NCI-H2081 (cell line): ENCODE measurements around the gene MOK.

ENCODE experiments used
- DNase-seq, 2 experiments: peaks; one replicate each; lab custom pipeline; 2025; lab: John Stamatoyannopoulos, UW

The MOK gene

DNA sequence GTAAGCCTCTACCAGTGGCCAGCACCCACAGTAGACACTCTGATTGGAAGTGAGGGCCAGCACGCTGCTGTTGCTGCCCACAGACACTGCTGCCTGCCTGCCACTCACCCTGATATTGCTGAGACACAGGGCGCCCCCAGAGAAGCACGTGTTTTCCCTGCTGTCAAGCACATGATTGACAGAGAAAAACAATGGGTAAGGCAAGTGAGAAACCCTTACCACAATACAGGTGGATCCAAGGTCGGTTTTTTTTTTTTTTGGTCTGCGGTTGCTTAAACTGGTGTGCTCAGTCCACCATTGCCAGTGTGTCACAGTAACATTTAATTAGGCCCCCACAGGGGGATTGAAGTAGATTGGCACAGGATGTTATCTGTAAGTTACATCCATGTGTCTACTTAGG, 99.4 kb downstream of the MOK start:
- no peak for DNase-seq

DNA sequence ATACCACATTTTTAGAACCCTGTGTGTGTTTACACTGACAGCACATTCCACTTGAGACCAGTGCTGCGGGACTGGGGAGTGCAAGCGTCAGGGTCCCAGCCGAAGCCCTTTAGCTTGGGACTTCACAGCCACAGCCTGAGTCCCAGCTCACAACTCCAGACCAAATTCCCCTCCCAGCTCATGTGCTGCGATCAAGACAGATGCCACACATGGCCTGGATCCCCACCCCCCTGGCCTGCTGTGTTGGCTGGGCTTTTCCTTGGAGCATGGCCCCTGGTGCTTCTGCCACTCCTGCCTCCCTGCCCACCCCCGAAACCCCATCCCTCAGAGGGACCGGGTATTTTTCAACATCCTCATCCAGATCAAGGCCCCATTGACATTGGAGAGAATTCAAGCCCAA, 101.6 kb downstream of the MOK start:
- no peak for DNase-seq

DNA sequence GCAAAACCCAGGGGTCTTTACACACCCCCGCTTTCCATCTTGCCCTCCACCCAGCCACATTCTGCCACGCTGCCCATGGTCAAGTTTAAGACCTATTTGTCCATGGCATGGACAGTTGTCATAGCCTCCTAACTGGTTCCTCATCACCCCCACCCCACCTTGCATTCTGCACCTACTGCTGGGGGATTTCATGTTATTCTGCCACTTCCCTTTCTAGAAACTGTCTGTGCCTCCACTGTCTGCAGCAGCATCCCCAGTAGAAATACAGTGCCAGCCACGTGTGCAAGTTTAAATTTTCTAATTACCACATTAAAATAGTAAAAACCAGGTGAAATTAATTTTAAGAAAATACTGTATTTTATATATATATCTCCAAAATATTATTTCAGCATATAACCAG, 102.0 kb downstream of the MOK start:
- no peak for DNase-seq

DNA sequence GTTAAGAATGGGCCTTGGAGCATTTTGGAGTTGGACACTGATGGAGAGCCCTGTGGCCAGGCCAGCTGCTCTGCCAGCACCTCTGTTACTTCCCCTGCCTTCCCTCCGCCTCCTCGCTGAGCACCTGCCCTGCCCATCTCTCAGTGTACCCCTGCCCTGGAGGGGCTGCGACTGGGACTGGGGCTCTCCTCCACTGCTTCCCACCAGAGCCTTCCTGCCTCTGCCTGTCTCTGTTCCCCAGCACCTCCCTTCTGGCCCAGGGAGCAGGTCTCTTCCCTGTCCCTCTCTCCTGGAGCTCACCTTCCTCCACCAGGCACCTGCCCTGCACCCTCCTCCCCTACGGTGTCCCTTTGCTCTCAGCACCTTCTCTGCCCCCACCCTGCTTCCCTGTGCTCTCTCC, 103.2 kb downstream of the MOK start:
- DNase-seq: no peak

DNA sequence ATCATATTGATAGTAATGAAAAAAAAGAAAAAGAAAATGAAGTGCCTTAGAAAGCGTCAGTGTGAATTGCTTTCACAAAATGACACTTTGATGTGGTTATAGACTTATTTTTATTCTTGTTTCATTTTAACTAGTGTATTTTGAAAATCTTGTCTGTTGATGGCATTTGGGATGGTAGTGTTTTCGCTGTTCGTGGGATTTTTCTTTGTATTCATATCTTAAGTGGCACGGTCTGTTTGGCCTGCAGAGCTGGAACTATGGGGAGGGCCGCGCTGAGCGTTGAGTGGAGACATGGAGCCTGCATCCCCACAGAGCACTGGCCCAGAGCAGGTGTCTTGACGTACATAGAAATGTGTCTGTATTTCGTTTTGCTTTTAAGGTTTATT, 103.6 kb downstream of the MOK start:
- no peak for DNase-seq

DNA sequence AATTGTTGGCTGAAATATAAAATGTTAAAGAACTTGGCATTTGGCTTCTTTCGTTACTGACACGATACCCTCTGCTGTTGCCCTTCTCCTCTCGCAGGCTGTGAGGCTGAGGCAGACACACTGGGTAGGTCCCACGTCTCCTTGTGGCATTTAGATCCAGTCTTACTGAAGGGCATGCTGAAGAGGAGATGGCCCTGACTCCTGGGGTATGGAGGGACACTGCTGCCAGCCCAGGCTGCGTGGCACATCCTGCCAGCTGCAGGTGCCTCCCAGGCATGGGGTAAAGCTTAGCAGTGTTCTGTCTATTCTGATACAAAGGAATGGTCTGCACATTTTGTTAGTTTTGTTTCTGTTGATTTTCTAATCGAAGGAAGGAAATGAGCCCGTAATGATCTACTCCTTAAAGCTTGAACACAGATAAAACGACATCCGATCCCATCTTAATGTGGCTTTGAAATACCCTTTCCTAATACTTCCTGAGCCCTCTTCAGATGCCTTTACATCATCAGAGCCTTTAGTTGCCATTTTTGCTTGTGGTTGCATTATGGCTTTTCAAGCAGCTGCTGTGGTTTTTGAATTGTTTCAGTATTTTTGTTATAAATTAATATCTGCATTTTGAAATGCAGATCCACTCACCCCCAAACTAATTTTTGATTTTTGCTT, 104.1 kb downstream of the MOK start:
- no peak for DNase-seq

DNA sequence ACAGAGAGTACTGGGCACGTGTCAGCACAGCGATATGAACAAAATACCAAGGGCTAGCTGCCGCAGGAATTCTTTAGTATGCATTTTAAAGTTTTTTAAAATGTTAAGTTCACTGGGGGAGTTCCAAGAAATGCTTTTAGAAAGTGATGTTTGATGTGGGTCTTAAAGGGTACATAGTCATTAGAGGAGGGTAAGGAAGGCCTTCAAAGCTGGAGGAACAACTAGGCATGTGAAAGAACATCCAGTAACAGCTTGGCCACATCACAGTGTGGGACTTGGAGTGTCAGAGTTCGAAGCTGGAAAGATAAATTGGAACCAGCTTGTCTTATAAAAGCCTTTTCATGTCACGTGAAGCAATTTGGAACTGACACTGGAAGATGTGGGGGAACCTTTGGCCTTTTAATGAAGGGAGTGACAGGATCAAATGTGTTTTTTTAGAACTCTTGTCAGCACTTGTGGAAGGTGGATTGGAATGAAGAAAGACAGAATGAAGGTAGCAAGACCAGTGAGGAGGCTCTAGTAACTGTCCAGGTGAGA, 107.6 kb downstream of the MOK start:
- DNase-seq: no peak

DNA sequence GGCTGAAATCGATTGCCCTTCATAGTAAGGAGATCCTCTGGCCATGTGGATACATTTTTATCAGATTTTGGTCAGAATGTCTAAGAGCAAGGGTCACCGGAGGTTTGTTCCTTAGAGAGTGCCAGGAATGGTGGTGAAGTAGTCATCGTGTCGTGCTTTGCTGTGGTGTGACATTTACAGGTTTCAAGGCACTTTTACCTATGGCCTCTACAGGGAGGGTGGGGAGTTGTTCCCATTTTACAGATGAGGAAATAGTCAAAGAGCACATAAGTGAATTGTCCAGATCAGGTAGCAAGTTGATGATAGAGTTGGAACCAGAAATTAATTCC, 108.1 kb downstream of the MOK start:
- no peak for DNase-seq

DNA sequence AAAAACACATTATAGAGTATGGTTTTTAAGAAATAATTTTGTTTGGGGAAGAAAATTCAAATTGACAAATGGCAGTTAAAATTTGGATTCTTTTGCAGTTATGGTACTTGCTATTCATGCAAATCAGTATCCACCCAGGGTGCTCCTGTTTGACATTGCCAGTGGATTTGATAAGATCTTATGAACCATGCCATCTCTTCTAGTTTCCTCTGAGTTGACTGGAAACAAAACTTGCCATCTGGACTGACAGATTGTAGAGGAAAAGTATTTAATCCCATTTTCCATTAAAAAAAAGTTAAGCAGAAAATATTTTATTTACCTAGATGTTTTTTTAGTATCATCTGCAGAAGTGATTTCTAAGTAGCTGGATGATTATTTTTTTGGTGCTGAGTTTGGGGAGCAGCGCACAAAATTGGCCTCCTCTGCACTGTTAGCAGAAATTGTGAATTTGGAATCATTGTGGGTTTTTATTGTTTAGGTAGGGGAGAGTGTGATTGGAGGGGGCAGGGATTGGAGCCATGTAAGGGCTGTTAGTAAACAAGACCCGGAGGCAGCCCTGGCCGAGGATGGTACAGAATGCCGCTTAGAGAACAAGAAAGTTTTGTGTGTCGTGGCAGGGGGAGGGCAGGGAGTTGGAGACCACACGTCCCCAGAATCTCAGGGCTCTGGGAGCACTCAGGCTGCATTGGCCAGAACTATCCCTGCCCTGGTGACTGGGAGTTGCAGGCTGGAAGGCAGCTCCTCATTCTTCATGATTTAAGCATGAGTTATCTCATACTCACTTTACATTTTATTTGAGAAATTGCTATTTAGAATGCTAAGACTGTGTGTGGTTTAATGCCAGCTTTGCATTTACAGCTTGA, 108.7 kb downstream of the MOK start:
- DNase-seq: no peak

DNA sequence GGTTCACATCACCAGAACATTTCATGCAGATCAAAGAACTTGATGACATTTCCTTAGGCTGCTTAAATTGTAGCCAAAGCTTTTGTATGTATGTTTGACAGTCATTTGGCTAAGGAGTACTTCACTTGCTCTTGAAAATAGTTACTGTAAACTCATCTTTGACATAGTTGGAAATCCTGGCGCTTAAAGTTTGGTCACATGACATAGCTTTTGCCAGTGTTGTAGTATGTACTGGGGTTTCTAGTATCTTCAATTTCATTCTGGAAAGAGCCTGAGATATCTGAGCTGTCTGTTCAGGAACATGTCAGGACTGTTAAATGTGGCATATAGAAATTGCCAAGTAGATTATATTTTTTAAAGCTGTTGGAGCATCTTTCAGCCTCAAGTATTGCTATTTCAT, 109.5 kb downstream of the MOK start:
- DNase-seq: no peak

DNA sequence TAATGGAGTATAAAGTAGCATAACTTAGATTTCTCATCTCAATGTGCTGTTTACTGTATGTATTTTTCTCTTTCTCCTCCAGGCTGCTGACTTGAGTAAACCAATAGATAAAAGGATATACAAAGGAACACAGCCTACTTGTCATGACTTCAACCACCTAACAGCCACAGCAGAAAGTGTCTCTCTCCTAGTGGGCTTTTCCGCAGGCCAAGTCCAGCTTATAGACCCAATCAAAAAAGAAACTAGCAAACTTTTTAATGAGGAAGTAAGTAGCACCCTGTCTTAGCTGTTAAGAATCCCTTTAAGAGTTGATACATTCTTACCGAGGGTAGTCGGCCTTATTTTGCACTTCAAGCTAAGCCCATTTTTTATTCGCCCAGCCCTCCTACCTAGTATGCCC, 110.1 kb downstream of the MOK start:
- DNase-seq: no peak

DNA sequence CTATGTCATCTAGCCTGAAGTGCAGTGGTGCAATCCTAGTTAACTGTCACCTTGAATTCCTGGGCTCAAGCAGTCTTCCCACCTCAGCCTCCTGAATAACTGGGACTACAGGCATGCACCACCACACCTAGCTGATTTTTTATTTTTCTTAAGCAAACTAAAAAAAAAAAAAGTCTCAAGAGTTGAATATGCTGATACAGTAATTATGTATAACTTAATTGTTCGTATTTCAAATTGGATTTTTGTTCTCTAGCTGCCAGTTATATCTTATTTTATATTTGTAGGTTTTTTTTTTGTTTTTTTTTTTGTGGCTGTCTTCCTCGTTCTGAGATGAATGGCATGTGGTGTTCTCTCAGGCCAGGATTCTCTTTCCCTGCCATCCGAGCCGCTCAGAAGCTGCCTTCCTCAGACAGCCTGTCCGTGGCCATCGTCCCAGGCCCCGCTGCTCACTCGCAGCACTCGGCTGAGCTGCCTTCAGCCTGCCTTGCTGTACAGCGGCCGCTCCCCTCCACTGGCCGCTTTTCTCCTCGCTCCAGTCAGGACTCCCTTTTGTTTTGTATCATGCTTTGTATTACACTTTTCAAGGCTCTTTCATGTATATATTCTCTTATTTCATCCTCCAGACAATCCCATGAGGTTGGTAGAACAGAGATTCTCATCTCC, 112.0 kb downstream of the MOK start:
- no peak for DNase-seq

DNA sequence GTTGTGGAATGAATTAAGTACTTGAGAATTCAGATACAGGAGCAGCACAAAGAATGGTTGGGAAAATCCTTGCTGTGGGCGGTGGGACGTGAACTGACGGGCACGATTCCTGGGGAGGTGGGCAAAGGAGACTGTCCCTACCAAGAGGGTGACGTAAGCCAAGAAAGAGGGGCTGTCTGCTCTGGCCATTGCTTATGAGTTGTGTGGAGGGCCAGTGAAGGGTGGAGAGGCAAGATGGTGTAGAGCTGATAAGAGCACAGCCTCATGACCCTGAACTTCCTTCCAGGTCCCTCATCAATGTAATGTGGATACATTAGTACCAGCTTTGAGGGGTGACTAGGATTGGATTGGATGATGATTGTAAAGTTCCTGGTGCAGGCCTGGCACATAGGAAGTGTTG, 115.1 kb downstream of the MOK start:
- no peak for DNase-seq

DNA sequence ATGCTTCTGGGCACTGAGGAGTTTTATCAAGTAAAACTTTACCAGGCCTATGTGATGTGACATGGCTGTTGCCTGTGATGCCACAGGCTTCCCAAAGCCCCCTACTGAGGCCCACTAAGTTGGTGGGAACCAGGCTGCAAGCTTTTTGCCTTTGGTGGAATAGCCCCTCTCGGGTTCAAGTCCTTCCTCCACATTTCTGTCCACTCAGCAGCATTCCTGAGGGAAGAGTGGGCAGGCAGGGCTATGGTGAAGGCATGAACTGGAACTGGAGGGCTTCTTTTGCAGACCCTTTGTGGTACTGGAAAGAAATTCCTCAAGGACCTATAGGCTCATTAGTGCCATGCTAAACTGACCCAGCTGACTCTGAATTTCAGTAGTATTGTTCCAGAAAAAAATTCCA, 116.8 kb downstream of the MOK start:
- DNase-seq: no peak

DNA sequence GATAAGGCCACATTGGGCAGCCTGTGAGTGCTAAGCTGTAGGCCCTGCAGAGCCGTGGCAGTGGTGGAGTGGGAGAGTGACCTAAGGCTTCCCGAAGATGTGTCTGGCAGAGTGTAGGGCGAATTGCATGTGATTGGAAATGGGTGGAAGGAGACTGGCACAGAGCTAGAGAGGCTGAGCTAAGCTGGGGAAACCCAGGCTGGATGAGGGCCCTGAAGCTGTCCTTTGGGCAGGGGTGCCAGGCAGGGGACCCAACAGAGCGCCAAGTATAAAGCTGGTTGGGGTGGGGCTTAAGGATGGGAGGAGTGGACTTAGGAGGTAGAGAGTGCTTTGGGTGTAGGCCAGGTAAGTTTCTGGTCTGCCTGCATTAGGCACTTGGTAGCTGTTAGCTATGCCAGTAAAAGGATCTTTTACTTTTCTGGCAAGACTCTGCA, 117.4 kb downstream of the MOK start:
- DNase-seq: no peak

DNA sequence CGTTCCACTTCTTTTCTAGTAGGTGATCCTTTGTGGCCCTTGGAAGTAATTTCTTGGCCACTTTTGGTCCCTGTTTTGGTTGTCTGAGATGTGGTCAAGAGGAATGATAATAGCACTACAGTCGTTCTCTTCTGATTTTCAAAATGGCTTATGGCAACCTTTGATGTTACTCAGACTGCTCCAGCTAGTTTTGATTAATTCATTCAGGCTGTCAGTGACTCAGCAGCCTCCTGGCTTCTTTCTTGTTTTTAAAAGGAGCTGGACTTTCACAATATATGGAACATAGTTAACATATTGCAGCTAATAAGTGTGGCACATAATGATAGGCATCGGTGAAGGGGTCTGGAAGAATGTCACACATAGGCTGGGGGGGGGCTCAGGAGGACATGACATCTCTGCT, 117.9 kb downstream of the MOK start:
- no peak for DNase-seq

DNA sequence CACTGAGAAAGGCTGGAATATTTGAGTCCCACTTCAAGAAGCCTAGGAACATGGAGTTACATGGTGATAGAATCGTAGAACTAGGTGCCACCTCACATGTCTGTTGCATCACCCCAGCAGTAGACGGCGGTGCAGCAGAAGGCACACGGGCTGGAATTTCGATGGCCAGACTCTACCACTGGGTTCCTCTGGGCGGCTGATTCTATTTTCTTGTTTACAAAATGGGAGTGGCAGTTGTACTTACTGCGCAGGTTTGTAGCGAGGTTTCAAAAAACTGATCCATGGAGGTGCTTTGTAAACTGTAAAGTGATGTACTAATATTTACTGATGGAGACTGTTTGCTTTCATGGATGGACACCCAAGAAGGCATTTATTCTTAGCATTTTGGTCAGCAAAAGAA, 119.6 kb downstream of the MOK start:
- DNase-seq: no peak

DNA sequence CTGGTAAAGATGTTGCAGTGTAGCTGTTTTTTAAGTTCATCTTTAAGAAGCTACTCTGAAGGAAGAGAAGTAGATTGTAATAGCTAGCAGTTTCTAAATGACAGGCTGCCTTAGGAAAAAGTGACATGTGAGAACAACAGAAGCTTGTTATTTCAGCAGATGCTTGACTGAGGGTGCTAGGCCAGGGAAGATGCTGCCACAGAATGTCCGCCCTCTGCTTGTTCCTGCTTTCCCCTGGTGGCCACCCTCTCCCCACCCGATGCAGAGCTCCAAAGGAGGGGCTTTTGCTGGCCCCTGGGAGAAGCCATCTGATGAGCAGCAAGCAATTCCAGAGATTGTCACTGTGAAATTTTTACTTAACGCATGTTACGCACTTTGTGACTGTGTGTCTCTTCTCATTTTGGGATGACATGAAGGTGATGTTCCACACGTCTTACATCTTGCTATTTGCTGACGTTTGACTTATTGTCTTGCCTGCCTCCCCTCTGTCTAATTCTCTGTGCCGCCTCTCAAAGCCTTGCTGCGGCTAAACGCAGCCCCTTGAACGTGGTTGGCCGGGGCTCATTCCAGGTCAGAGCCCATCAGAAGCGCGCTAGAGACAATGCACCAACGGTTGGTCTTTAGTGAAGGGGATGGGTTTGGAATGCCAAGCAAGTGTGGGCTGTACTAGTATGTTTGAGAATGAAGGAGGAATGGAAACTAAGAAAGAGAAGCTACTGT, 120.5 kb downstream of the MOK start:
- DNase-seq: no peak

DNA sequence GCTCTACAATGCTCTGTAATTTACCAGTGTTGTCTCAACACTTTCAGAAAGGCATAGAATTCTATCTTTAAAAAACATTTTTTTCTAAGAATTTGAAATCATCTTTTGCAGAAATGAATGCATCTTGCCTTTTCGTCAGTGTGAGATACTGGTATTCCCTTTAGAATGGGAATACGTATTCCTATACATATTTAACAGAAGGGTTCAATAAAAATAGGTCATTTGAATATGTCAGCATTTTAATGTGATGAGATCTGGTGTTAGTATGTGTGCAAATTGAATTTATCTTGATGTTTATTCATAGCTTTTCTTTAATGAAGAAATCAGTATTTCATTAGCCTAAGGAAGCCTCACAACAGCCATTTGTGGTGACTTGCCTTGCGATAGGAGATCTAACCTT, 121.1 kb downstream of the MOK start:
- no peak for DNase-seq

DNA sequence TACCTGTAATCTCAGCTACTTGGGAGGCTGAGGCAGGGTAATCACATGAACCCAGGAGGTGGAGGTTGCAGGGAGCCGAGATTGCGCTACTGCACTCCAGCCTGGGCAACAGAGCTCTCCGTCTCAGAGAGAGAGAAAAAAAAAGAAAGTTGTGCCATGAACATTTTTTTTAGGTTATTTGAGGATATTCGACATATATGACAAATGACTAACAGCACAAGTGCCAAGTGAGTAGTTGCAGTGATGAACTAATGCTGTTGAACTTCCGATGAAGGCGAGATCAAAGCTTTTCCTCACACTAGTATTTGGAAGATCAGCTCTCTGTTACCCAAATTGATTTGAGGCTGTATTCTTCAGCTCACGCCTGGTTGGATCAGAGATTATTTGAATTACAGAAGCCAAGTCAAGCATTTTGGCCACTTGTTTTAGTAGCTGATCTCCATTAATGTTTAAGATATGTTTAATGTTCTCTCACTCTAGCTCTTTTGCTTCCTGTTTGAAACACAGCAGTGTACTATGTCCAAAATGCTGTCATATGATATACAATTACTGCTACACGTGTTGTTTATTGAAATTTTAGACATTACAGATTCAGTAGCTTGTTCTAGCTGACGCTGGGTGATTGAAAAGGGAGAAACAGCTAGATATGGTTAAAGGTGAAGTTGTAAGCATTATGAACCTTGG, 121.9 kb downstream of the MOK start:
- no peak for DNase-seq

DNA sequence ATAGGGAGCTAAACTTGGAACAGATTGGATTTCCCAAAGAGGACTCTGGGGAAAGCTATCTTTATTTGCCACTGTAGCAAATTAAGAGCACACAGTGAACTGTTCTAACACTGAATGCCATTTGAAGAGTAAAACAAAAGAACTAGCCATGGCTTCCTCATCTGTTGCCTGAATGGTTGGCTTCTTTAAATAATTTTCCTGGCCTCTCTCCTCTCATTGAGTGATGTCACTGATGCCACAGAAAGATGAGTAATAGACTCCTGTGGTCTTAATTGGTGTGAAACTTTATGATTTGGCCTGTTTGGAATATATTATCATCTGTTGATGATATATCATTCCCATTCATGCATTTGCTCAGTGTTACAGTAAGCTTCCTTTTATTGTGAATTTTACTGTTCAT, 122.8 kb downstream of the MOK start:
- no peak for DNase-seq

DNA sequence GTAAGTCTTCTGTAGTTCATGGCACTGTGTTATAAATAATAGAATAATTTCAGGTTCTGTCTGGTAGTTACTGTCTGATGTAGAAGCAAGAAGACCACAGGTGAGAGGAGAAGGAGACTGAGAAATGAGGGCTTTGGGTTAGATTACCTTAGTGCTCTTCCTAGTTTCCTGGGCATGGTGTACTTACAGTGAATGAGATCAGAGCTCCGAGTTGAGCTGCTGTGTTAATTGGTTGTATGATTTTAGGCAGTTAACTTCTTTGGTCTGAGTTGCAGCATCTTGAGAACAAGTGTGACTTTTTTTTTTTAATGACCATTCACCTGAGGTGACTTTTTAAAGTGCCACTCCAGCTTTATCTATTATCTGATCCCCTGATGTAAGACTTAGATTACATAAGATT, 123.8 kb downstream of the MOK start:
- no peak for DNase-seq
